Neural progenitor cell (in vitro differentiated cells): Measurements from ENCODE around the gene TRIM66.

Experiments used
- CTCF ChIP-seq: fragments of 200-600 bp; sonication (generic); IDR thresholded peaks from 2 replicates; pipeline ENCODE4 v1.5.1; 2017; ENCODE audit warnings: antibody characterized with exemption, mild to moderate bottlenecking
- EZH2 ChIP-seq: fragments of 200-600 bp; sonication (generic); IDR thresholded peaks from 2 replicates; pipeline ENCODE4 v1.6.1; 2017; ENCODE audit warnings: antibody characterized with exemption, mild to moderate bottlenecking, moderate library complexity
- EZH2phosphoT487 ChIP-seq: fragments of 200-600 bp; sonication (generic); IDR thresholded peaks from 2 replicates; pipeline ENCODE4 v1.6.1; 2017; ENCODE audit warnings: antibody characterized with exemption

- TF ChIP-seq CTCF (no peak), EZH2phosphoT487 (no peak), EZH2 (no peak)
Measured at GRCh38 chr11:8682303-8683114, at the start of gene TRIM66, which contains the start of gene RPL27A.
